NCI-H526 (cell line): ENCODE measurements around the gene CDC14B.

ENCODE experiments used
- DNase-seq, 2 experiments: peaks; one replicate each; lab custom pipeline; 2025; lab: John Stamatoyannopoulos, UW

The CDC14B gene

GRCh38 chr9:96502539-96503373, 116.9 kb downstream of the CDC14B start:
- DNase-seq = no peak

DNA sequence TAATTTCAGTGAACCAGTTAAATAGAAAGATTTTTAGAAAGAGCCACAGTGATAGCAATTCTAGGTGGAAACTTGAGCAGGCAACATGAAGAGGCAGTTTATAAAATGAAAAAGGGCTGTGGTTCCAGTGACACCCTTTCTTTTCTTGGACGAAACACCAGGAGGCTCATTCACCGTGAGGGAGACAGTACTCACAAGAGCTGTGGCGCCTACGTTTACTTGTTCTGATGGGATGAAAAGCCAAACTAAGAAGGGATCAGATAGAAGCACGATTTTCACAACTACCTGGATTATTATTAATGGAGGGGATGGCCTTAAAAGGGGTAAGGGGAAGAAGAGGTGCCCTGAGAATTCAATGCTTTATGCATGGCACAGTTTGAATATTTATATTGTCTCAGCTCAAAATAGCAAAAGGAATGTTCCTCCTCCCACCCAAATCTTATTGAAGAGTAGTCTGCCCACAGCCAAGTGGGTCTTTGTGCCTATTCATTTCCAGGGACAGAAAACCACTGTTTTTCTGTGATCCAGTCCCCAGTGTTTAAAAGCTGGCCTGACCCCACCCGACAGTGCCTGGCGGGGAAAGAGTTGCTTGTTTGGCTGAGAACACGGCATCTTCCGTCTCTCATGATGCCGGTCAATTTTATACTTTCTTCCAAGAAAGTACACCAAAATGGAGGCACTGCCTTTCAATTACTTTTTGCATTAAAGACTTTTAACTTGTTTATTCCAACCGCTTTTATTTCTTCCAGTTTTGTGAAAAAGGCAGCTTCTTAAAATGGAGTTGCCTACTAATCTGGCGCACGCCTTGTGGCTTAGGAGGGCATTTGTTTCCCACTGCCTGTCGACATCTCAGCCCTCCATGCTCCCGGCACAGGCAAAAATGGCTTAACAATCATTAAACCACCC, 117.8 kb downstream of the CDC14B start:
- DNase-seq = no peak

GRCh38 chr9:96500696-96501632, 118.7 kb downstream of the CDC14B start:
- no peak for DNase-seq

DNA sequence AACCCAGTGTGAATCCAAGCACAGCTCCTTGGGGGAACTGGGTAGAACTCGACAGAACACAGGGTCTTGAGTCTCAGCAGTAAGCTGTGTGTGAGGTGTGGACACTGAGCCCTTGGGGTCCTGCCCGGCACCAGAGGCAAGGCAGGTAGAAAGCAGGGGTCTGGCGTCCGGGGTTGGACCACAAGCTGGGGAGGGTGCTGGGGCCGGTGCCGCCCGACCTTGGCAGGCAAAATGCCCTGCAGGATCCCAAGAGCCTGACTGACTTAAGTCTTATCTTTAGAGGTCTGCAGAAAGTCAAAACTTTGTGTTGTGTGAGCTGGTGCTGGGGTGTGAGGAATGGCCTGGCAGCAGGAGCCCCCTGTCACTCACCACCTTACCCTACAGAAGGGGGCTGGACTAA, 120.4 kb downstream of the CDC14B start:
- no peak for DNase-seq

DNA sequence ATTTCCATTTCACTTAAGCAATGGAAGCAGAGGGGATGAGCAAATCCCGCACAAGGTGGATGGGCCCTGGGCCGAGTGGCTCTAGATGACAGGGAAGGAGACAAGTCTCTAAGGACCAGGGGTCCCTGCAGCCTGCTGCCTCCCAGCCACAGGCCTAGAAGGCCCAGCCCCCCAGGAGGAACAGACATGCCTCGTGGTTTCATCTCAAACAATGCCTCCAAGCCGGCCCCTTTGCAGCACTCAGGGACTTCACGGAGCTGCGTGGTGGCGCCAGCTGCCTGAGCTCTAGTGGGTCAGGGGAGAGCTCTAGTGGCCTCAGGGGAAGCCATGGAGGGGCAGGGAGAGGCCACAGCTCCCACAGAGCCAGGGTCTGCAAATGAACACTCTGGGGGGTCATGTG, 120.8 kb downstream of the CDC14B start:
- no peak for DNase-seq

DNA sequence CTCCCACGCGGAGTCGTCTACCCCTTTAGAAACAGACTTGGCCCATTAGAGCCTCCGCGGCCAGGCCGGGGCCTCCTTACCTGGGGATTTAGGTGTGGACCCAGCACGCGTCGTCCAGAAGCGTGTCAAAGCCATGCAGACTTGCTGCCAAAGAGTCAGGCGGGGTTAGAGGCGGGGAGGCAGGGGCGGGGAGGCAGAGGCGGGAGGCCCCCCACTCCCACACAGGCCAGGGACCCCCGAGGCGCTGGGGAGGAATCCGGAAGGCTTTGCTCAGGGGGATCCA, 122.6 kb downstream of the CDC14B start:
- no peak for DNase-seq

DNA sequence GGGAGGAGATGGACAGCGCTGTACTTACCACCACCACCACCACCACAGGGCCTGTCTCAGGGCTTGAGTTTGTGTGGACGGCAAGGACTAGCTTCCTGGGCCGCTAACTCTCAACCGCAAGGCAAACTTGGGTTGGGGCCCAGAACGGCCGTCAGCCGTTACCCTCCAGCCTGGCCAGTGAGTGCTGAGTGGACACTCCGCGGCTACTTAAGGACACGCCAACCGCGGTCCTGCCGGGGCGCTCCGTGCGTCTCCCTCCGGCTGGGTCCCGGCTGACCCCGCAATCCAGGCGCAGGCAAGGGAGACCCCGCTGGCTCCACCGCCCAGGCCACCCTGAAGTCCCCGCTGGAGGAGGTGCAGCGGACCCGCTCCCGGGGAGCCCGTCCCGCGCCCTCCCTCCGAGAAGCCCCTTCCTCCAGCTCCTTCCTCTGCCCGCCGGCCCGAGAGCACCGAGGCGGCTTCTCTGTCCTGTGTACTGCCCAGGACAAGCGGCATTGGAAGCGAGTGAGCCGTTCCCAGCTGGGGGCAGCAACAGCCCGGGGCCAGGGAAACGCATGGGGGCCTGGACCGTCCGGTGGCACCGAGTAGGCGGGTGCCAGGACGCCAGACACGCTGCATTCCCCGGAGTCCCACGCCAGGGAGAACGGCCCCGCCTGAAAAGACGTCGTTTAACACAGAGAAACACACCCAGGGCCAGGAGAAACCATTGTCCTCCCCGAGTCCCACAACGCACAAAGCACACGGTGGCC, 123.1 kb downstream of the CDC14B start:
- DNase-seq = no peak

GRCh38 chr9:96495341-96495740, 124.3 kb downstream of the CDC14B start:
- no peak for DNase-seq

GRCh38 chr9:96494215-96494800, 125.3 kb downstream of the CDC14B start:
- DNase-seq = no peak

GRCh38 chr9:96493757-96494156, 125.9 kb downstream of the CDC14B start:
- DNase-seq = no peak

GRCh38 chr9:96492993-96493531, 126.6 kb downstream of the CDC14B start:
- no peak for DNase-seq

GRCh38 chr9:96491880-96492525, 127.6 kb downstream of the CDC14B start:
- no peak for DNase-seq

GRCh38 chr9:96491079-96491879, 128.4 kb downstream of the CDC14B start:
- DNase-seq = no peak

- DNase-seq = no peak
Observed at GRCh38 chr9:96490534-96491078, 129.0 kb downstream of the CDC14B start.

DNA sequence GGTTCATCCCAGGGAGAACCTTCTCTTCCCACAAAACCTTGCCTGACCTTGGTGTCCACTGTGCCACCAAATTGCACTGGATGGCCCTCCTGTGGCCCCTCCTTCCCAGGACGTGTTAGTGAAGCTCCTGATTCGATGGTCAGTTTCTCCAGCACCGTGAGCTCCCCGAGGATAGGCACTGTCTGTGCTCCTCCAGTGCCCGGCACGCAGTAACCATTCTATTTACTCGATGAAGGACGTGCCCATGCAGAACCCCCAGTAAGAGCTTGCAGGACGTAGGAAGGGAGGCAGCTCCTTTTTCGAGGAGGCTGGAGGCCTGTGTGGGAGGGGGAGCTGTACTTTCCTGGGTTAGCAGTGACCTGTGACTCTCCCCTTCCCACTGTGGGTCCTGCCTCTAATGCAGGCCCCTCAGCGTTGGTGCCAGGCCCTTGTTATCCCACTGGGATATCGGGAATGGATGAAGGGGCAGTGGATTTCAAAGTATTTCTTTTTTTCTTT, 130.1 kb downstream of the CDC14B start:
- DNase-seq = no peak

GRCh38 chr9:96487949-96488348, 131.7 kb downstream of the CDC14B start:
- no peak for DNase-seq

- DNase-seq = no peak
Observed at GRCh38 chr9:96487029-96487396, 132.6 kb downstream of the CDC14B start.

DNA sequence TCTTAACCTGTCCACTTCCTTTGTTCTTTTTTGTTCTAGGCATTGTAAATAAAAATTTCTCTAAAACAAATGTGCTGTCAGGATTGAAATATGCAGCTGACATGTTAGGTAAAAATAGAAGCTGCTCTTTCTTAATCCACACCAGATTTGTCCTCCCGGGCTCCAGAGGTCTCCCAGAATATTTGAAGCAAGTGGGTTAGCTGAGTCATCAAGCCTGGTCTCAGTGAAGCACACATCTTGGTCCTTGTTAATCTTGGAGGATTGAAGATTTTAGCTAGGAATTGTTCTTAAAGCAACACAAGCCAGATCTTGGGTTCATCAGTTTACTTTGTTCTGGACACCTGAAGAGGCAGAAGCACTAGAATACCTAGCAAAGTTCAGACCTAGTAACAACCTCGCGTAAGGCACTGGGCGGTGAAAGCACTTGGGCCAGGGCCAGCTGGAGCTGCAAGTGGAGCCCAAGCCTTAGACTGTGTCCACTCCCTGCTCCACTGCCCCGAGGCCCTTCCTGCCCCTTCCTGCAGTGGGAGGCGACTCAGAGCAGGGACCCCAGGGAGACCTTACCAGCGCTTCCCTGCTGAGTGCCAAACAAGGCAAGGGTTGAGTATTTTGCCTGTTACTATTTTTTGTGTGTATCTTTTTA, 133.1 kb downstream of the CDC14B start:
- no peak for DNase-seq
